Measurements from ENCODE around the gene MTSS2. TPM values are rescaled to one million over a fixed set of nuclear protein-coding genes. Genes with fewer than 3 reads are reported as not detected.
A peak's percentile ranks its signal among the peaks of the same experiment; 100 is the strongest.
"Not testable (repeated sequence)": the region's sequence is repeated elsewhere in the genome, so short reads cannot be mapped to it uniquely, and the experiment has no call there.

The MTSS2 gene
- total RNA-seq, 1 donor from 2014 or later, result 38.3 TPM

GRCh38 chr16:70646260-70647241 lies 39.3 kb downstream of the MTSS2 start, which contains the start of gene IL34:
TSS of gene IL34 (plus strand) at chr16:70646559. CDS start at chr16:70646948, 389 bp downstream.
- peak within 1 kb of the TSS; percentile 9 for H3K4me2 ChIP-seq (ENCODE audit: low read length)
- no peaks in the 10 kb centered on the region for H3K36me3 Mint-ChIP-seq (ENCODE audit: low read depth, unreplicated experiment)
- no peak within 1 kb of the TSS for H3K4me3 Mint-ChIP-seq (ENCODE audit: unreplicated experiment)
- DNase-seq (ENCODE audit: low read depth) (peak; percentile 14), FAIRE-seq (no peak)
- no peak within 1 kb of the TSS for H3K27ac ChIP-seq (ENCODE audit: low read depth, low read length)
- no peaks in the 10 kb centered on the region for H3K9me3 ChIP-seq (ENCODE audit: insufficient read depth, low read depth, low read length)
- H3K9me3 Mint-ChIP-seq (ENCODE audit: unreplicated experiment), result peaks cover 2% of the 10 kb centered on the region
- H3K4me3 ChIP-seq (ENCODE audit: insufficient read depth, low read depth, low read length), result no peak within 1 kb of the TSS
- no peaks in the 10 kb centered on the region for H3K36me3 ChIP-seq (ENCODE audit: insufficient read depth, low read length)
- no peaks in the 10 kb centered on the region for H3K27me3 ChIP-seq (ENCODE audit: insufficient read depth, low read length)
- no peaks in the 10 kb centered on the region for H3K79me2 ChIP-seq (ENCODE audit: insufficient read depth, low read length)
- no peak within 1 kb of the TSS for H3K9ac ChIP-seq (ENCODE audit: low read length)
- H3K4me1 Mint-ChIP-seq (ENCODE audit: low read depth, unreplicated experiment), result peaks cover 7% of the 10 kb centered on the region
- H2AFZ ChIP-seq (ENCODE audit: low read depth, low read length), result no peak within 1 kb of the TSS
- H3K27me3 Mint-ChIP-seq (ENCODE audit: low read depth, unreplicated experiment), result peaks cover 12% of the 10 kb centered on the region
- TF ChIP-seq EZH2 (IDR thresholded peaks at IDR 0.05; ENCODE audit: insufficient read depth, low read length) (no peak), CTCF (IDR thresholded peaks at IDR 0.05; ENCODE audit: insufficient read depth, low read depth, low read length) (no peak)
- no peaks in the 10 kb centered on the region for H4K20me1 ChIP-seq (ENCODE audit: insufficient read depth, low read length)
- H3K27ac Mint-ChIP-seq (ENCODE audit: unreplicated experiment), result peak within 1 kb of the TSS; percentile 69
- H3K4me1 ChIP-seq (ENCODE audit: insufficient read depth, low read length), result peaks cover 13% of the 10 kb centered on the region

GRCh38 chr16:70644763-70645597 lies 40.9 kb downstream of the MTSS2 start:
- Histone ChIP-seq H3K9me3 (ENCODE audit: insufficient read depth, low read depth, low read length) (no peaks in the 10 kb centered on the region), H3K36me3 (ENCODE audit: insufficient read depth, low read length) (no peaks in the 10 kb centered on the region), H3K27me3 (ENCODE audit: insufficient read depth, low read length) (no peaks in the 10 kb centered on the region), H3K4me1 (ENCODE audit: insufficient read depth, low read length) (peaks cover 8% of the 10 kb centered on the region), H3K4me2 (ENCODE audit: low read length) (no peak overlapping the region), H3K79me2 (ENCODE audit: insufficient read depth, low read length) (no peaks in the 10 kb centered on the region), H4K20me1 (ENCODE audit: insufficient read depth, low read length) (no peaks in the 10 kb centered on the region), H2AFZ (ENCODE audit: low read depth, low read length) (no peak overlapping the region), H3K4me3 (ENCODE audit: insufficient read depth, low read depth, low read length) (no peak overlapping the region), H3K9ac (ENCODE audit: low read length) (no peak overlapping the region), H3K27ac (ENCODE audit: low read depth, low read length) (no peak overlapping the region)
- H3K27me3 Mint-ChIP-seq (ENCODE audit: low read depth, unreplicated experiment), result peaks cover 12% of the 10 kb centered on the region
- DNase-seq (ENCODE audit: low read depth), result no peak
- H3K4me1 Mint-ChIP-seq (ENCODE audit: low read depth, unreplicated experiment), result peaks cover 4% of the 10 kb centered on the region
- FAIRE-seq, result no peak
- no peaks in the 10 kb centered on the region for H3K36me3 Mint-ChIP-seq (ENCODE audit: low read depth, unreplicated experiment)
- peaks cover 2% of the 10 kb centered on the region for H3K9me3 Mint-ChIP-seq (ENCODE audit: unreplicated experiment)
- no peak overlapping the region for H3K27ac Mint-ChIP-seq (ENCODE audit: unreplicated experiment)
- H3K4me3 Mint-ChIP-seq (ENCODE audit: unreplicated experiment), result no peak overlapping the region
- TF ChIP-seq CTCF (IDR thresholded peaks at IDR 0.05; ENCODE audit: insufficient read depth, low read depth, low read length) (no peak), EZH2 (IDR thresholded peaks at IDR 0.05; ENCODE audit: insufficient read depth, low read length) (no peak)

GRCh38 chr16:70643264-70643663 lies 42.6 kb downstream of the MTSS2 start:
- H3K9me3 Mint-ChIP-seq (ENCODE audit: unreplicated experiment); H3K4me2 ChIP-seq (ENCODE audit: low read length); H2AFZ ChIP-seq (ENCODE audit: low read depth, low read length); H3K9ac ChIP-seq (ENCODE audit: low read length); H3K79me2 ChIP-seq (ENCODE audit: insufficient read depth, low read length); H3K4me1 Mint-ChIP-seq (ENCODE audit: low read depth, unreplicated experiment); H3K27me3 ChIP-seq (ENCODE audit: insufficient read depth, low read length); H3K27ac ChIP-seq (ENCODE audit: low read depth, low read length); H3K36me3 ChIP-seq (ENCODE audit: insufficient read depth, low read length); H3K36me3 Mint-ChIP-seq (ENCODE audit: low read depth, unreplicated experiment); H3K4me3 ChIP-seq (ENCODE audit: insufficient read depth, low read depth, low read length); H3K4me3 Mint-ChIP-seq (ENCODE audit: unreplicated experiment); H3K9me3 ChIP-seq (ENCODE audit: insufficient read depth, low read depth, low read length); H4K20me1 ChIP-seq (ENCODE audit: insufficient read depth, low read length); DNase-seq (ENCODE audit: low read depth); FAIRE-seq; H3K27ac Mint-ChIP-seq (ENCODE audit: unreplicated experiment): not testable (repeated sequence)
- H3K27me3 Mint-ChIP-seq (ENCODE audit: low read depth, unreplicated experiment), result peaks cover 12% of the 10 kb centered on the region
- peaks cover 18% of the 10 kb centered on the region for H3K4me1 ChIP-seq (ENCODE audit: insufficient read depth, low read length)
